Measurements from ENCODE around the gene TCERG1L.
"Not testable (repeated sequence)": the region's sequence is repeated elsewhere in the genome, so short reads cannot be mapped to it uniquely, and the experiment has no call there.

TCERG1L gene

DNA sequence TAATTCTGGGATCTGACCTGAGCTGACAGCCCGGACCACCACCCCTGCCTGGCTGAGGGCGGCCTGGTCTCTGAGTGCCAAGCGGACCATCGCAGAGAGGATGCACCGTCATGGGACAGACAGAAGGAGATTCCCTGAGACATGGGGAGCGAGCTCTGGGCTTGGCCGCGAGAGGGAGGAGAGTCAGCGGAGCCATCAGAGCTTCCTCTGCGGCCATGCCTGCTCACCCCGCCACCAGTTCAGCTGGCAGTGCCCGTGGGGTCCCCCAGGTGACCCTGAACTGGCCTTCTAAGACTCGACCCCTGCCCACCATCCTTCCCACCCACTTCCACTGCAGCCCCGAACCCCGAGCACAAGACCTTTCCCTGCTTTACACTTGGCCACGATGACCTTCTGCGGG lies 152.8 kb downstream of the TCERG1L start:
- no peak overlapping the region for H3K27ac ChIP-seq
- H3K4me3 ChIP-seq: no peak overlapping the region
- H3K9me3 ChIP-seq: no peaks in the 10 kb centered on the region
- TF ChIP-seq, protein P1, sequence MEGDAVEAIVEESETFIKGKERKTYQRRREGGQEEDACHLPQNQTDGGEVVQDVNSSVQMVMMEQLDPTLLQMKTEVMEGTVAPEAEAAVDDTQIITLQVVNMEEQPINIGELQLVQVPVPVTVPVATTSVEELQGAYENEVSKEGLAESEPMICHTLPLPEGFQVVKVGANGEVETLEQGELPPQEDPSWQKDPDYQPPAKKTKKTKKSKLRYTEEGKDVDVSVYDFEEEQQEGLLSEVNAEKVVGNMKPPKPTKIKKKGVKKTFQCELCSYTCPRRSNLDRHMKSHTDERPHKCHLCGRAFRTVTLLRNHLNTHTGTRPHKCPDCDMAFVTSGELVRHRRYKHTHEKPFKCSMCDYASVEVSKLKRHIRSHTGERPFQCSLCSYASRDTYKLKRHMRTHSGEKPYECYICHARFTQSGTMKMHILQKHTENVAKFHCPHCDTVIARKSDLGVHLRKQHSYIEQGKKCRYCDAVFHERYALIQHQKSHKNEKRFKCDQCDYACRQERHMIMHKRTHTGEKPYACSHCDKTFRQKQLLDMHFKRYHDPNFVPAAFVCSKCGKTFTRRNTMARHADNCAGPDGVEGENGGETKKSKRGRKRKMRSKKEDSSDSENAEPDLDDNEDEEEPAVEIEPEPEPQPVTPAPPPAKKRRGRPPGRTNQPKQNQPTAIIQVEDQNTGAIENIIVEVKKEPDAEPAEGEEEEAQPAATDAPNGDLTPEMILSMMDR (IDR thresholded peaks at IDR 0.05): no peak
- peaks cover 0 to 2% of the 10 kb centered on the region in 2 donors for H3K27me3 ChIP-seq
- intact Hi-C loops (cut with DNase I; ENCODE audit: low total_unique reads): no loop called here
- DNase-seq: no peak
- H3K36me3 ChIP-seq: no peaks in the 10 kb centered on the region
- H3K4me1 ChIP-seq: no peaks in the 10 kb centered on the region

DNA sequence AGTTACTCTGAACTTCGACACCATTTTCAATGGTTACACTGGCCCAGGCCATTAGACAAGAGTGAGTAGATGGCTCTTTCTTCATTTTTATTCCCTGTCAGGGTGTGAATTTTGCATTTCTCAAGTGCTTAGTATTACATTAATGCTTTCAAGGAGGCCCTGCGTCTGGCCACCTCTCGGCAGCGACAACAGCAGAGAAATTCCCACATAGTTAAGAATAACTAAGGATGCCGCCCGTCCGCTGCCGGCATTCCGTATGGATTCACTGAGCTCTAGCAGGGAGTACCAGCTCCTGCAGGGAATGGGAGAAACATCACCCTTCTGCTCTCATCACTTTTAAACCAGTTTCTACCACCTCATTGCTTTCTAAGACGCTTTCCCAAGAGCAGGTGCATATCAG lies 153.6 kb downstream of the TCERG1L start:
- Histone ChIP-seq H3K27me3 (peaks cover 0 to 2% of the 10 kb centered on the region in 2 donors), H3K4me1 (no peaks in the 10 kb centered on the region), H3K4me3 (no peak overlapping the region), H3K9me3 (peaks cover 0 to 3% (median 0%) of the 10 kb centered on the region in 3 donors), H3K27ac (no peak overlapping the region), H3K36me3 (no peaks in the 10 kb centered on the region)
- intact Hi-C loops (cut with DNase I; ENCODE audit: low total_unique reads): no loop called here
- DNase-seq: no peak
- TF ChIP-seq, protein P1 (IDR thresholded peaks at IDR 0.05): no peak

DNA sequence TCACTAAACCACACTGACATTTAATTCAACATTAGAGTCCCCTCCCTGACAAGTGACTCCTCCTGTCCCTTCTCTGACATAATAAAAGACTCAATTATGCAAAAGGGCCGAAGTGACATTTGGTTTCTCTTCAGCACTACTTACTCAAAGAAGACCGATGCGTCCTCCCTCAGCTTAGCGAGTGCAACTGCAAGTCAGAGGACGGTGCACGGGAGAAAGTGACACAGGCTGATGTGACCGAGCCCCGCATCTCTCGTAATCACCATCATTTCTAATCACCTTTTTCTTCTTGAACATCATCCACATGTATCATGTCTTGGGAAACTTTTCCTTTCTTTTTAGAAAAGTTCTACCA lies 155.7 kb downstream of the TCERG1L start:
- Histone ChIP-seq H3K27me3 (peaks cover 0 to 2% of the 10 kb centered on the region in 2 donors), H3K36me3 (no peaks in the 10 kb centered on the region), H3K9me3 (peaks cover 0 to 10% (median 6%) of the 10 kb centered on the region in 3 donors), H3K4me1 (no peaks in the 10 kb centered on the region), H3K27ac (no peak overlapping the region), H3K4me3 (no peak overlapping the region)
- DNase-seq: no peak
- intact Hi-C loops (cut with DNase I; ENCODE audit: low total_unique reads): no loop called here
- TF ChIP-seq, protein P1 (IDR thresholded peaks at IDR 0.05): no peak

DNA sequence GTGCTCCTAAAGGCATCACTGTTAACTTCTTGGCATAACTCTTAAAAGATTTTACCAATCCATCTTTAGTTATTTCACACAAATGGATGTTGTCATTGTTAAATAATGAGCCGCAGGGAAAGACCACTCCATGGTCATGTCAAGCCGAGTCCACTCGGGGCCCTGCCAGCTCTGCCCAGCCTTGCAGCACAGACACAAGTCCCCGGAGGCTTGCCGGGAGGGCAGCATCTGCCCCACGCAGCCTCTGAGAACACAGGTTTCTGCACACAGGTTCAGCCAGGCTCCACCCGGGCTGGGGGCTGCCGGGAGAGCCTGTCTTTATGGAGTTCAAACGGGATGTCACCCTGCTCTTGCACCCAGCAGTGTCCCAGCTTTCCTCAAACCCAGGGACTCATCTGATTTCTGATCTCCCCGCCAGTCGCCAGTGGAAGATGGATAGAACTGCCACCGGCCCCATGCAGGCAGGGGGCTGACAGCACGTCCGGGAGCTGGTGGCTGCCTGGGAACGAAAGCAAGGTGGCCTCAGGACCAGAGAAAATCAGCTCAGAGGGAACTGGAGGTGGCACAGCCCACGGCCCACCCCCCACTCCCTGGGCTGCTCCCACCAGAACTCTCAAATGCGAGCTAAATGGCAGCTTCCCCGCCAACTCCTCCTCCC lies 156.2 kb downstream of the TCERG1L start:
- intact Hi-C loops (cut with DNase I; ENCODE audit: low total_unique reads): no loop called here
- peaks cover 0 to 2% of the 10 kb centered on the region in 2 donors for H3K27me3 ChIP-seq
- no peak overlapping the region for H3K4me3 ChIP-seq
- no peaks in the 10 kb centered on the region for H3K36me3 ChIP-seq
- no peak for DNase-seq
- H3K4me1 ChIP-seq: no peaks in the 10 kb centered on the region
- H3K9me3 ChIP-seq: peaks cover 0 to 14% (median 6%) of the 10 kb centered on the region in 3 donors
- no peak overlapping the region for H3K27ac ChIP-seq
- TF ChIP-seq, protein P1 (IDR thresholded peaks at IDR 0.05): no peak

DNA sequence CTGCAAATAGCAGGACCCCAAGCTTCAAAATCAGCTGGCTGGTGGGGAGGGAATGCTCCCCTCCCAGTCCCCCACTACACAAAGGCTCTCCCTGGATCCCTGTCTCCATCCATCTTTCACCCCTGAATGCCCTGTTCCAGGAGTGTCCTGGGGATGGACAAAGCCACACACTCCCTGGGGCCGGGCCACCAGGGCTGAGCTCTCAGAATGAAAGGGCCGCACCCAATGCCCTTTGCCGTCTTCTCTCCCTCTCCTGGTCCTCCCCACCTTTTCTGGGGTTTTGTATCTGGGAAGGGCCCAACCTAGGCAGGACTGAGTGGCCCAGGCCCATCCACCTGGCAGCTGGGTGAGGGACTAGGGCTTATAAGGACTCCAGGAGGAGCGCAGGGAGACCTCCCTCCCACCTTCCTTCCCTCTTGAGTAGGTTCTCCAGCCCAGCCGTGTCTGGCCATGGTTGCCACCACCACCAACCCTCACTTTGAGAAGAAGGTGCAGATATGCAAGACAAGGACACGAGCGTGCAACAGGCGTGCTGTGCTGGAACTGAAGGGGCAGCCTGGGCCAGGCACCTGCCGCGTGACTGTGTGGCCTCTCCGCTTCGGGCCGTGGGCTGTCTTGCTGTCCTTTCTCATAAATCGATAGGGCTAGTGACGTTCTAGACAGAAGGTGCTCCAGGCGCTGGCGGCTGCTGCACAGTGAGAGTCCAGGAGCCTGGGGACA lies 157.1 kb downstream of the TCERG1L start:
- H3K27ac ChIP-seq: no peak overlapping the region
- intact Hi-C loops (cut with DNase I; ENCODE audit: low total_unique reads): no loop called here
- TF ChIP-seq, protein P1 (IDR thresholded peaks at IDR 0.05): no peak

DNA sequence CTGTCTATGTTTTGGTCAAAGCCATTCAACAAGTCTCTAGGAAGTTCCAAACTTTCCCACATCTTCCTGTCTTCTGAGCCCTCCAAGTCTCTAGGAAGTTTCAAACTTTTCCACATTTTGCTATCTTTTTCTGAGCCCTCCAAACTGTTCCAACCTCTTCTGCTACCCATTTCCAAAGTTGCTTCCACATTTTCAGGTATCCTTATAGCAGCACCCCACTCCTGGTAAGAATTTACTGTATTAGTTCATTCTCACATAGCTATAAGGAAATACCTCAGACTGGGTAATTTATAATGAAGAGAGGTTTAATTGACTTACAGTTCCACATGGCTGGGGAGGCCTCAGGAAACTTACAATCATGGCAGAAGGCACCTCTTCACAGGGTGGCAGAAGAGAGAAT lies 159.1 kb downstream of the TCERG1L start:
- H3K4me1 ChIP-seq; intact Hi-C loops (cut with DNase I; ENCODE audit: low total_unique reads): not testable (repeated sequence)

More for the DNA sequence above, 157.1 kb downstream of the TCERG1L start:
- Histone ChIP-seq H3K9me3 (peaks cover 0 to 17% (median 6%) of the 10 kb centered on the region in 3 donors), H3K4me1 (no peaks in the 10 kb centered on the region), H3K27me3 (peaks cover 0 to 2% of the 10 kb centered on the region in 2 donors), H3K36me3 (no peaks in the 10 kb centered on the region), H3K4me3 (no peak overlapping the region)
- no peak for DNase-seq

More for the DNA sequence above, 159.1 kb downstream of the TCERG1L start:
- H3K4me3 ChIP-seq, DNase-seq, H3K36me3 ChIP-seq, H3K27me3 ChIP-seq, H3K27ac ChIP-seq: not testable (repeated sequence)
- peaks cover 0 to 17% (median 6%) of the 10 kb centered on the region in 3 donors for H3K9me3 ChIP-seq
